GM21717 (cell line): ENCODE results near the gene NRAP.

Experiments
- ATAC-seq: cut with Tn5 transposase; IDR thresholded peaks from one replicate; pipeline ENCODE4 v1.9.1; 2021; ENCODE audit warnings: mild to moderate bottlenecking, moderate library complexity; ENCODE audit not compliant: unreplicated experiment

The NRAP gene

GRCh38 chr10:113563306-113564088, 100.3 kb downstream of the NRAP start:
- peak; percentile 98 for ATAC-seq

GRCh38 chr10:113562704-113563103, 101.1 kb downstream of the NRAP start:
- no peak for ATAC-seq

- ATAC-seq: no peak
These were observed 101.8 kb downstream of the NRAP start for GRCh38 chr10:113562069-113562468.

GRCh38 chr10:113561214-113561613, 102.6 kb downstream of the NRAP start:
- ATAC-seq: no peak

DNA sequence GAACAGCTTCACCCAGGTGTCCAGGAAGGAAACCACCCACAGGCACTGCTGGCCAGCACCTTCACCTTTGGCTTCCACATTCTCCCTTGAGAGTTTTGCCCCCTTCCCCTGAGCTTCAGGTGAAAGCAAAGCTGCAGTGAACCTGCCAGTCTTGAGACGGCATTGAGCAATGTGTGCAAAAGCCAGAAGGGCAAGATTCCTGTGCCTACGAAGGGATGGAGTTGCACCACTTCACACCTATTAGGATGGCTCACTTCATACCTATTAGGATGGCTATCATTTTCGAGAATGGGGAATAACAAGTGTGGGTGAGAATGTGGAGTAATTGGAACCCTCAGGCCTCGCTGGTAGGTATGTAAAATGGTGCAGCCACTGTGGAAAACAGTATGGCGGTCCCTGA, 103.8 kb downstream of the NRAP start:
- no peak for ATAC-seq

- no peak for ATAC-seq
These were observed 105.9 kb downstream of the NRAP start for GRCh38 chr10:113557903-113558321.

DNA sequence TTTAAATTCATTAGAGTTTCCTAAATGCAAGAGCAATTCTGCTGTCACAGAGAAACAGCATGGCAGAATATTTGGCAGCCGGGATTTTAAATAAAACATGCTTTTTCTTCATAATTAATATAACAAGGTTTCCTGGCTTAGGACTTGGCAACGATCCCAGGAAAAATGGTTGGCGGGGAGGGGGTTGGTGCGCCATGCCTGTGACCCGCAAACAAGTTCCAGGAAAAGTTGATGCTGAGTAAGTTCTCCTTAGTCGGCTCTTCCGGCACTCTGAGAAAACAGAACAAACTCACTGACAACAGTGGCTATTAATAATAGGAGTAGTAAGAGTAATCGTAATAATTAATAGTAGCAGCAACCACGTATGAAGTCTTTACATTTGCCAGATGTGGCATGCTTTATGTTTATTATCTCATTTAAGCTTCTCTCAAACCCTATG, 106.4 kb downstream of the NRAP start:
- ATAC-seq: no peak

DNA sequence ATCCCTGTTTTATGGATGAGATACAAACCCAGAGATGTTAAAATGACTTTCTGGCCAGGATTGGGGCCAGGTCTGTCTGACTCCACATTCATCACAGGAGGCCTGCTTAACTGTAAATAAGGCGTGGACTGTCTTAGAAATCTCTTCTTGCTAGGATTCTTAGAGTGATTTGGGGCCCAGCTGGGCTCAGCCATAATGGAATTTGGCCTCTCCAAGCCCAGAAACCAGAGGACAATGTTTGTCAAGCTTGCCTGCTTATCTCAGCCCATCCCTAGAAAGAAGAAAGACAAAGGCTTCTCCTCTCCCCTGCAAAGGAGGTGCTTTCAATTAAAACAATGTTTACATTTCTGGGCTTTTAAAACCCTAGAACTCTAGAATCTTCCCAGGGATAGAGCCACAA, 108.1 kb downstream of the NRAP start:
- ATAC-seq: no peak

- ATAC-seq: no peak
These were observed 108.6 kb downstream of the NRAP start for GRCh38 chr10:113555245-113555644.

GRCh38 chr10:113554214-113554613, 109.6 kb downstream of the NRAP start:
- no peak for ATAC-seq

- no peak for ATAC-seq
These were observed 110.7 kb downstream of the NRAP start for GRCh38 chr10:113553149-113553548.

GRCh38 chr10:113552701-113553100, 111.1 kb downstream of the NRAP start, which contains the start of gene HABP2:
TSS of gene HABP2 (plus strand) at chr10:113553053. CDS start at chr10:113553122, 69 bp downstream.
- ATAC-seq: no peak

GRCh38 chr10:113552014-113552413, 111.8 kb downstream of the NRAP start:
- no peak for ATAC-seq

DNA sequence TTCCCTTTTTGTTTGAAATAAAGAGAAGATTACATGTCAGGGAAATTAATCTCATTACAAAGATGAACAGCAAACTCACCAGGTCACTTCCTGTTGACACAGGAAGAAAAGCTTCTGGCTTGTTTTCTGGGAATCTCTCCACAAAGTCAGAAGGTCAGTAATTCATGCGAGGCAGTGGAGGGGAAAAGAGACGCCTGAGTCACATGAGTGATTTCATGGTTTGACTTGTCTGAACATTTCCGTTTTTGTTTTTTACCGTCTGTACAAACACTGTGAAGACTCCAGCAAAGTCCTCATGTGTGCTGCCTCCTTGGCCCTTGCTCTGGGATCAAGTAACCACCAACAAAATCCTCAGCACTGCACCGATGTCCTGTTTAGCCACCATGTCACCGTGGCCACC, 113.5 kb downstream of the NRAP start:
- no peak for ATAC-seq

GRCh38 chr10:113549856-113550255, 114.0 kb downstream of the NRAP start:
- no peak for ATAC-seq

GRCh38 chr10:113547426-113547825, 116.4 kb downstream of the NRAP start:
- ATAC-seq: no peak

DNA sequence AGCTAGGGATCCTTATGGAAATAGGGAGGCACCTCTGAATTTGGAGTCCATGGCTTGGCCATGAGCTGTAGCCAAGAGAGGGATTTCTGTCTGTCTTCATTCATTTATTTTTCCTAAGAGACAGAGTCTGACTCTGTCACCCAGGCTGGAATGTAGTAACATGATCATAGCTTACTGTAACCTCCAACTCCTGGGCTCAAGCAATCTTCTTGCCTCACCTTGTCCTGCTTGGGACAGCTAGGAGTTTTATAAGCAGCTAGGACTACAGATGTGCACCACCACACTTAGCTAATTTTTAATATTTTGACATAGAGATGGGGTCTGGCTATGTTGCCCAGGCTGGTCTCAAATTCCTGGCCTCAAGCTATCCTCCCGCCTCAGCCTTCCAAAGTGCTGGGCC, 119.4 kb downstream of the NRAP start:
- no peak for ATAC-seq

GRCh38 chr10:113543107-113543955, 120.5 kb downstream of the NRAP start:
- no peak for ATAC-seq

DNA sequence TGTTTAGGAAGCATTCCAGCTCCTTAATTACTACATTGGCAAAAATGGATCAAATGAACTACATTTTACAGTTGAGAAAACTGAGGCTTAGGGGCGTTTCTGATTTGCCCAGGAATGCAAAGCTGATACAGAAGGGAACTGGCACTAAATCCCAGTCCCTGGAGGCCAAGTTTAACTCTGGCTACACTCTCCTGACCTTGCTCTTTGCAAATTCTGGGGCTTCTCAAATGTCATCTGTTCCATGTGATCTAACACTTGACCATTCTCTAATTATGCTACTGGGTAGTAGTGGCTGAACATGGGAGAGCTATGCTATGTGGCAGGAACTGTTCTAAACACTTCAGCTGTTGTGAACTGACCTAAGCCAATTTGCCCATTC, 122.3 kb downstream of the NRAP start:
- no peak for ATAC-seq

DNA sequence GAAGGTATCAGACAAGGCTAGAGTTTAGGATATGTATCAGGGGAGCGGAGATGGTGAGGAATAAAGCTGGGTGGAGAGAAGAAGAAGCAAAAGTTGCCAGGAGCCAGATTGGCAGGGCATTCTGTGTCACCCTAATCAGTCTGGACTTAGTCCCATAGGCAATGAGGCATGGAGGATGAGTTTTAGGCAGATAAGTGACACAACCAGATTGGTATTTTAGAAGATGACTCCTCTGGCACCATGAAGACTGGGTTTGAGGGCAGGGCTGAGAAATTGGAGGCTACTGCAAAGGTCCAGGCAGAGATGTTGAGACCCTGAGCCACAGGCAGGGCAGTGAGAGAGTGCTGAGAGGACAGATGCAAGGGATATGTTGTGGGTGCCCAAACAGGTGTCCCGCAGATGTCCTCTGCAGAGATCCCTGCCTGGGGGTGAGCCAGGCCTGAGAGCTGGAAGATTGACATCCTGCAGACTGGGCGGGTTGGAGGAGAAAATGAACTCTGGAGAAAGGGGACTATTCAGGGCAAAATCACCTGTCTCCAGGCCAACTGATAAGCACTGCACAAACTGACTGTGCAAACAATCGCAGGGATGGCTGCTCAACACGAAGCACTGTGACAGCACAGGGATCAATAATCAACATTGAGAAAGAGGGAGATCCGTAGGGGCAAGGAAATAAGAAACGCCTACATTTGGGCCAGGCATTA, 122.8 kb downstream of the NRAP start:
- no peak for ATAC-seq

GRCh38 chr10:113539789-113540188, 124.1 kb downstream of the NRAP start:
- no peak for ATAC-seq
